H1 (cell line): ENCODE measurements around the gene HS2ST1. TPM values are rescaled to one million over a fixed set of nuclear protein-coding genes. Genes with fewer than 3 reads are reported as not detected.

Experiments used
- CTCF ChIA-PET: fragments of 300-600 bp; sonication (Branson Sonifier 250); formaldehyde crosslinking; loops from one replicate; lab custom pipeline; 2021; ENCODE audit not compliant: partially characterized antibody; lab: Charles Lee
- POLR2A ChIA-PET: fragments of 300-600 bp; sonication (Branson Sonifier 250); formaldehyde crosslinking; loops from one replicate; lab custom pipeline; 2021; ENCODE audit warnings: inconsistent platforms; ENCODE audit not compliant: partially characterized antibody; lab: Charles Lee
- DNase-seq, 2 experiments: peaks; one replicate each; pipeline versions ENCODE4 v3.0.0 to v3.0.0-alpha.2; 2010 to 2022; ENCODE audit warnings: low spot score in 2 of 2, low read depth in 1 of 2, mixed read lengths in 1 of 2
- FAIRE-seq: peaks from 2 replicates; lab custom pipeline; 2011; peaks lifted over from hg19 to GRCh38; lab: Jason Lieb, UNC
- H2AFZ ChIP-seq: 2 replicates; pipeline ENCODE4 v1.8.1; 2012; ENCODE audit warnings: low read length, inconsistent platforms
- H2AK5ac ChIP-seq: 2 replicates; pipeline ENCODE4 v1.6.1; 2013; ENCODE audit warnings: low read depth, low read length
- H2BK120ac ChIP-seq: replicated peaks from 2 replicates; pipeline ENCODE3; 2013; ENCODE audit warnings: low read depth, low read length, inconsistent platforms
- H2BK12ac ChIP-seq: 2 replicates; pipeline ENCODE4 v1.6.1; 2013; ENCODE audit warnings: low read depth, low read length
- H2BK15ac ChIP-seq: 2 replicates; pipeline ENCODE4 v1.6.1; 2013; ENCODE audit warnings: low read length
- H2BK20ac ChIP-seq: 2 replicates; pipeline ENCODE4 v1.6.1; 2013; ENCODE audit warnings: low read length
- H2BK5ac ChIP-seq: 2 replicates; pipeline ENCODE4 v1.6.1; 2013; ENCODE audit warnings: low read depth, low read length
- H3K14ac ChIP-seq: 2 replicates; pipeline ENCODE4 v1.6.1; 2013; ENCODE audit warnings: inconsistent platforms; ENCODE audit not compliant: insufficient read length
- H3K18ac ChIP-seq: 2 replicates; pipeline ENCODE4 v1.6.1; 2013; ENCODE audit warnings: low read length; ENCODE audit errors: extremely low read depth
- H3K23ac ChIP-seq: 2 replicates; pipeline ENCODE4 v1.6.1; 2013; ENCODE audit warnings: inconsistent platforms; ENCODE audit not compliant: insufficient read length
- H3K23me2 ChIP-seq: 2 replicates; pipeline ENCODE4 v1.6.1; 2013; ENCODE audit warnings: low read depth, low read length
- H3K27ac ChIP-seq: 2 replicates; pipeline ENCODE4 v1.6.1; 2011; ENCODE audit warnings: low read depth, low read length, inconsistent platforms
- H3K27me3 ChIP-seq, 4 experiments: replicated peaks in 1 of 4; 1 replicate in 1 of 4; 2 replicates in 3 of 4; pipeline versions ENCODE4 v1.6.1 to v1.8.1; 2011 to 2013; ENCODE audit warnings: low read length in 3 of 4, mild to moderate bottlenecking in 3 of 4, inconsistent platforms in 2 of 4, mixed read lengths in 2 of 4, moderate library complexity in 1 of 4; ENCODE audit not compliant: control insufficient read depth in 3 of 4, insufficient read depth in 3 of 4; ENCODE audit errors: extremely low read depth in 1 of 4
- H3K36me3 ChIP-seq, 4 experiments: 2 replicates each; pipeline versions ENCODE4 v1.6.1 to v1.8.1; 2011 to 2013; ENCODE audit warnings: mild to moderate bottlenecking in 4 of 4, low read length in 3 of 4, moderate library complexity in 2 of 4, control low read depth in 1 of 4, inconsistent platforms in 1 of 4; ENCODE audit not compliant: insufficient read depth in 4 of 4, control insufficient read depth in 2 of 4
- H3K4ac ChIP-seq: replicated peaks from 2 replicates; pipeline ENCODE3; 2013; ENCODE audit warnings: low read length, low read depth, mixed read lengths, inconsistent platforms; ENCODE audit not compliant: insufficient read length
- H3K4me1 ChIP-seq, 4 experiments: replicated peaks in 1 of 4; 1 replicate in 1 of 4; 2 replicates in 3 of 4; pipeline versions ENCODE4 v1.6.1 to v1.8.1; 2011 to 2013; ENCODE audit warnings: low read length in 3 of 4, inconsistent platforms in 2 of 4, mixed read lengths in 1 of 4; ENCODE audit not compliant: insufficient read depth in 4 of 4, control insufficient read depth in 3 of 4
- H3K4me2 ChIP-seq, 2 experiments: 2 replicates each; pipeline versions ENCODE4 v1.6.1 to v1.8.1; 2011 to 2013; ENCODE audit warnings: low read depth in 2 of 2, low read length in 2 of 2, control low read depth in 1 of 2, inconsistent platforms in 1 of 2, mild to moderate bottlenecking in 1 of 2; ENCODE audit not compliant: insufficient read depth in 1 of 2
- H3K4me3 ChIP-seq, 4 experiments: fragments of 200-600, 300-600 bp in 1 of 4; sonication (generic), shearing (Covaris generic), sonication (Bioruptor Twin) in 1 of 4; 2 replicates each; pipeline versions ENCODE4 v1.5.1 to v1.8.1; 2011 to 2016; ENCODE audit warnings: low read length in 4 of 4, low read depth in 3 of 4, control low read depth in 2 of 4, inconsistent platforms in 2 of 4, mild to moderate bottlenecking in 2 of 4, mixed read lengths in 1 of 4, moderate library complexity in 1 of 4; ENCODE audit not compliant: insufficient read depth in 2 of 4; ENCODE audit errors: extremely low read depth in 1 of 4
- H3K56ac ChIP-seq: replicated peaks from 2 replicates; pipeline ENCODE3; 2013; ENCODE audit warnings: low read depth, mild to moderate bottlenecking, mixed read lengths, low read length, inconsistent platforms; ENCODE audit not compliant: insufficient read length
- H3K79me1 ChIP-seq: 2 replicates; pipeline ENCODE4 v1.6.1; 2013; ENCODE audit warnings: low read depth, low read length, control low read depth
- H3K79me2 ChIP-seq, 2 experiments: 2 replicates each; pipeline versions ENCODE4 v1.6.1 to v1.8.1; 2012 to 2013; ENCODE audit warnings: low read length in 2 of 2, mild to moderate bottlenecking in 2 of 2, inconsistent platforms in 1 of 2; ENCODE audit not compliant: insufficient read depth in 2 of 2, control insufficient read depth in 1 of 2
- H3K9ac ChIP-seq, 4 experiments: replicated peaks in 1 of 4; 1 replicate in 1 of 4; 2 replicates in 3 of 4; pipeline versions ENCODE4 v1.6.1 to v1.8.1; 2011 to 2013; ENCODE audit warnings: low read depth in 3 of 4, low read length in 3 of 4, control low read depth in 2 of 4, mild to moderate bottlenecking in 2 of 4, moderate library complexity in 2 of 4, inconsistent platforms in 1 of 4; ENCODE audit errors: extremely low read depth in 1 of 4
- H3K9me3 ChIP-seq, 2 experiments: 2 replicates each; pipeline versions ENCODE4 v1.6.1 to v1.8.1; 2012 to 2013; ENCODE audit warnings: mild to moderate bottlenecking in 2 of 2, moderate library complexity in 2 of 2, control low read depth in 1 of 2, inconsistent platforms in 1 of 2, low read depth in 1 of 2, low read length in 1 of 2, mixed read lengths in 1 of 2; ENCODE audit not compliant: insufficient read depth in 2 of 2
- H4K20me1 ChIP-seq, 2 experiments: replicated peaks in 1 of 2; 2 replicates each; pipeline versions ENCODE3 to v1.8.1; 2011 to 2013; ENCODE audit warnings: inconsistent platforms in 2 of 2, low read length in 2 of 2, mild to moderate bottlenecking in 1 of 2; ENCODE audit not compliant: insufficient read depth in 2 of 2, control insufficient read depth in 1 of 2
- H4K5ac ChIP-seq: 2 replicates; pipeline ENCODE4 v1.6.1; 2013; ENCODE audit warnings: low read length, low read depth, mixed read lengths, inconsistent platforms; ENCODE audit not compliant: insufficient read length
- H4K8ac ChIP-seq: 2 replicates; pipeline ENCODE4 v1.8.0; 2013; ENCODE audit warnings: mild to moderate bottlenecking, moderate library complexity, low read length, inconsistent platforms; ENCODE audit not compliant: insufficient read depth; ENCODE audit errors: extremely low read depth
- H4K91ac ChIP-seq: replicated peaks from 2 replicates; pipeline ENCODE3; 2013; ENCODE audit warnings: low read length, mixed read lengths, inconsistent platforms; ENCODE audit not compliant: insufficient read length
- ATF2 ChIP-seq: IDR thresholded peaks from 2 replicates; pipeline ENCODE4 v1.6.1; 2012; ENCODE audit warnings: low read length, inconsistent platforms
- ATF3 ChIP-seq: IDR thresholded peaks from 2 replicates; pipeline ENCODE4 v1.6.1; 2011; ENCODE audit warnings: low read depth, mild to moderate bottlenecking, low read length; ENCODE audit not compliant: insufficient read depth
- CHD1 ChIP-seq: IDR thresholded peaks from 2 replicates; pipeline ENCODE4 v1.6.1; 2012; ENCODE audit warnings: low read depth, low read length, improper control_type of control experiment
- CHD2 ChIP-seq: IDR thresholded peaks from 2 replicates; pipeline ENCODE4 v1.6.1; 2012; ENCODE audit warnings: low read length, improper control_type of control experiment
- CTBP2 ChIP-seq: IDR thresholded peaks from 2 replicates; pipeline ENCODE4 v1.7.0; 2011; ENCODE audit warnings: borderline replicate concordance, mild to moderate bottlenecking, moderate library complexity, mixed read lengths, low read length; ENCODE audit not compliant: insufficient read depth, insufficient read length
- GTF2F1 ChIP-seq: IDR thresholded peaks from 2 replicates; pipeline ENCODE4 v1.6.1; 2012; ENCODE audit warnings: low read depth, low read length, improper control_type of control experiment, borderline replicate concordance
- HDAC2 ChIP-seq, 2 experiments: fragments of 300-600 bp in 1 of 2; sonication (generic) in 1 of 2; IDR thresholded peaks; 2 replicates each; pipeline ENCODE4 v1.6.1; 2011 to 2012; ENCODE audit warnings: low read depth in 2 of 2, low read length in 2 of 2, mild to moderate bottlenecking in 2 of 2, moderate library complexity in 2 of 2, borderline replicate concordance in 1 of 2, inconsistent platforms in 1 of 2
- JUND ChIP-seq: IDR thresholded peaks from 2 replicates; pipeline ENCODE4 v1.6.1; 2011; ENCODE audit warnings: mild to moderate bottlenecking, improper control_type of control experiment, low read length
- KDM4A ChIP-seq: IDR thresholded peaks from one replicate; pipeline ENCODE4 v1.7.1; 2012; ENCODE audit warnings: low read depth, mild to moderate bottlenecking, moderate library complexity, low read length, inconsistent platforms; ENCODE audit not compliant: severe bottlenecking
- RXRA ChIP-seq: IDR thresholded peaks from 2 replicates; pipeline ENCODE4 v1.6.1; 2011; ENCODE audit warnings: low read depth, mild to moderate bottlenecking, low read length, moderate library complexity; ENCODE audit not compliant: insufficient read depth
- YY1 ChIP-seq: IDR thresholded peaks from 2 replicates; pipeline ENCODE4 v1.6.1; 2011; ENCODE audit warnings: low read depth, mild to moderate bottlenecking, low read length
- ZNF274 ChIP-seq: IDR thresholded peaks from 2 replicates; pipeline ENCODE4 v1.7.0; 2012; ENCODE audit warnings: low read length, borderline replicate concordance; ENCODE audit errors: extremely low read depth
- WGBS, 2 experiments: shearing (Covaris generic) in 1 of 2; methylation state at CpG; one replicate each; pipeline versions ENCODE4 v1.1.6 to v1.1.7; 2013 to 2015; ENCODE audit warnings: low lambda C conversion rate in 2 of 2, mixed read lengths in 2 of 2, inconsistent platforms in 1 of 2, low coverage in 1 of 2, missing lambda C conversion rate in 1 of 2; ENCODE audit not compliant: insufficient replicate concordance in 2 of 2, insufficient coverage in 1 of 2, insufficient read length in 1 of 2; ENCODE audit errors: extremely low coverage in 1 of 2, missing lambda C conversion rate in 1 of 2; 5-methylcytosine and 5-hydroxymethylcytosine counted together
- polyA plus RNA-seq, 7 experiments: library from polyadenylated mRNA; depleted of rRNA in 3 of 7; stranded (reverse) in 5 of 7; unstranded in 2 of 7; fragments of >200 nt in 5 of 7; fragments of 200-250 nt in 2 of 7; gene quantifications; 1 replicate in 5 of 7; 2 replicates in 1 of 7; 4 replicates in 1 of 7; pipeline versions ENCODE4 v1.2.1 to v1.2.3, GENCODE V29; 2011 to 2013; ENCODE audit warnings: missing spikeins in 2 of 7, mixed read lengths in 2 of 7
- total RNA-seq: library from RNA; stranded (reverse); fragmentation: NEBNext Ultra II Directional; extraction: Animal tissue kit (Norgen Biotek cat#: 25700); gene quantifications from 2 replicates; pipeline ENCODE4 v1.2.1, GENCODE V29; 2021

Gene HS2ST1
- total and polyA plus RNA-seq, 2 of the 8 experiments (the other 6 are each of a cell fraction or from before 2014, with no cell fraction given), result 5.2 to 28.3 TPM

GRCh38 chr1:87062687-87063086, 148.3 kb downstream of the HS2ST1 start:
- POLR2A ChIA-PET, result no interaction called here
- TF ChIP-seq YY1 (no peak), JUND (no peak), ATF2 (no peak), HDAC2 (IDR thresholded peaks at IDR 0.05; ENCODE audit: borderline replicate concordance in 1 of 2, low read depth in 2 of 2, low read length in 2 of 2) (no peak), CHD2 (no peak), RXRA (no peak), ZNF274 (no peak), ATF3 (no peak), CTBP2 (no peak), CHD1 (no peak), KDM4A (no peak), GTF2F1 (no peak)

More at GRCh38 chr1:87062687-87063086, 148.3 kb downstream of the HS2ST1 start:
- WGBS, 2 experiments, result 88% methylated on average over 2 of the region's 2 CpGs; no CpG with 5 or more reads in 1 of the 2 experiments
- Histone ChIP-seq H2BK5ac (no peak overlapping the region), H3K36me3 (no peaks in the 10 kb centered on the region), H3K23me2 (no peaks in the 10 kb centered on the region), H3K18ac (no peak overlapping the region), H3K4ac (no peak overlapping the region), H3K4me1 (no peaks in the 10 kb centered on the region), H3K27me3 (no peaks in the 10 kb centered on the region), H3K79me1 (peaks cover 2% of the 10 kb centered on the region; the same call in 1 of the 2 replicates), H3K9me3 (peaks cover 0 to 4% of the 10 kb centered on the region in 2 experiments; a peak in 1 of 4 replicates), H3K79me2 (peaks cover 0 to 77% of the 10 kb centered on the region in 2 experiments; a peak in 2 of 4 replicates), H2AK5ac (no peak overlapping the region), H2BK15ac (no peak overlapping the region), H4K20me1 (peaks cover 0 to 2% of the 10 kb centered on the region in 2 experiments), H3K56ac (no peak overlapping the region), H3K27ac (no peak overlapping the region), H3K9ac (no peak overlapping the region), H3K4me3 (no peak overlapping the region), H3K23ac (no peak overlapping the region), H3K14ac (no peak overlapping the region), H2AFZ (no peak overlapping the region), H4K91ac (no peak overlapping the region), H4K5ac (no peak overlapping the region), H2BK120ac (no peak overlapping the region), H2BK12ac (no peak overlapping the region), H4K8ac (no peak overlapping the region), H3K4me2 (no peak overlapping the region), H2BK20ac (no peak overlapping the region)
- FAIRE-seq (no peak), DNase-seq (no peak)
- CTCF ChIA-PET, result no interaction called here
